Esophagus squamous epithelium (tissue), 5 donors: ENCODE measurements around the gene TUT4. TPM values are rescaled to one million over a fixed set of nuclear protein-coding genes. Genes with fewer than 3 reads are reported as not detected.

Experiments
- DNase-seq: peaks from one replicate; lab custom pipeline; 2025; lab: John Stamatoyannopoulos, UW
- H3K27ac ChIP-seq, 4 donors: fragments of 200-600 bp; sonication (generic); one replicate each; pipeline ENCODE4 v1.5.1; 2016 to 2019; ENCODE audit warnings: mild to moderate bottlenecking in 1 of 4
- H3K27me3 ChIP-seq, 4 donors: fragments of 200-600 bp; sonication (generic); 1 replicate in 3 of 4; 2 replicates in 1 of 4; pipeline versions ENCODE4 v1.5.1 to v1.6.0; 2017 to 2021; ENCODE audit warnings: antibody characterized with exemption in 1 of 4
- H3K36me3 ChIP-seq, 3 donors: fragments of 200-600 bp; sonication (generic); one replicate each; pipeline ENCODE4 v1.5.1; 2016 to 2019
- H3K4me1 ChIP-seq, 3 donors: fragments of 200-600 bp; sonication (generic); one replicate each; pipeline ENCODE4 v1.5.1; 2017 to 2019
- H3K4me3 ChIP-seq, 4 donors: fragments of 200-600 bp; sonication (generic); 1 replicate in 3 of 4; 2 replicates in 1 of 4; pipeline ENCODE4 v1.5.1; 2016 to 2019; ENCODE audit warnings: mild to moderate bottlenecking in 2 of 4, moderate library complexity in 1 of 4
- H3K9me3 ChIP-seq, 3 donors: fragments of 200-600 bp; sonication (generic); one replicate each; pipeline ENCODE4 v1.5.1; 2016 to 2019
- CTCF ChIP-seq, 6 experiments: fragments of 450-650 bp in 4 of 6; fragments of 200-600 bp in 2 of 6; sonication (generic) in 2 of 6; IDR thresholded peaks; one replicate each; pipeline ENCODE4 v1.5.1; 2016 to 2019; ENCODE audit warnings: antibody characterized with exemption in 6 of 6, mild to moderate bottlenecking in 4 of 6, moderate library complexity in 4 of 6
- POLR2A ChIP-seq, 4 donors: fragments of 450-650 bp; IDR thresholded peaks; one replicate each; pipeline ENCODE4 v1.6.1; 2017; ENCODE audit warnings: antibody characterized with exemption in 4 of 4, mild to moderate bottlenecking in 4 of 4, moderate library complexity in 3 of 4
- WGBS, 2 donors: methylation state at CpG; one replicate each; pipeline ENCODE4 v1.1.5; 2018; 5-methylcytosine and 5-hydroxymethylcytosine counted together
- intact Hi-C: fragments of 100-400 bp; cut with DNase I; formaldehyde crosslinking; loops from one replicate; pipeline ENCODE4 v1.15.0; 2022
- total RNA-seq, 4 donors: library from RNA; depleted of rRNA; stranded (reverse); fragments of >200 nt; gene quantifications; one replicate each; pipeline ENCODE4 v1.1.0, GENCODE V29; 2016
- donor health status: DM: yes; HTN: yes; CAD: no.

TUT4 gene
- total RNA-seq, 4 donors from 2014 or later, result 18.9 to 56.1 (median 26.8) TPM

GRCh38 chr1:52546852-52547251 is 6.0 kb downstream of the TUT4 start:
- Histone ChIP-seq H3K36me3 (peaks cover 0 to 8% (median 0%) of the 10 kb centered on the region in 3 donors), H3K4me3 (no peak overlapping the region), H3K27ac (no peak overlapping the region), H3K4me1 (peaks cover 5 to 27% (median 12%) of the 10 kb centered on the region in 3 donors), H3K27me3 (no peaks in the 10 kb centered on the region), H3K9me3 (peaks cover 0 to 27% (median 14%) of the 10 kb centered on the region in 3 donors)
- no peak for DNase-seq
- TF ChIP-seq CTCF (IDR thresholded peaks at IDR 0.05) (no peak), POLR2A (IDR thresholded peaks at IDR 0.05) (no peak)
- 88 to 91% methylated on average over 5 of the region's 5 CpGs for WGBS, 2 donors
- intact Hi-C loops, result no loop called here

- DNase-seq, result no peak
- intact Hi-C loops, result no loop called here
- WGBS, 2 donors, result 88 to 94% methylated on average over 8 of the region's 8 CpGs
- Histone ChIP-seq H3K4me1 (peaks cover 0 to 9% (median 0%) of the 10 kb centered on the region in 3 donors), H3K9me3 (peaks cover 0 to 37% (median 15%) of the 10 kb centered on the region in 3 donors), H3K4me3 (no peak overlapping the region), H3K27me3 (no peaks in the 10 kb centered on the region), H3K36me3 (peaks cover 0 to 8% (median 0%) of the 10 kb centered on the region in 3 donors), H3K27ac (no peak overlapping the region)
- TF ChIP-seq CTCF (IDR thresholded peaks at IDR 0.05), result no peak
- no peak for TF ChIP-seq POLR2A (IDR thresholded peaks at IDR 0.05)
Observed at GRCh38 chr1:52544665-52545525, 8.0 kb downstream of the TUT4 start.

DNA sequence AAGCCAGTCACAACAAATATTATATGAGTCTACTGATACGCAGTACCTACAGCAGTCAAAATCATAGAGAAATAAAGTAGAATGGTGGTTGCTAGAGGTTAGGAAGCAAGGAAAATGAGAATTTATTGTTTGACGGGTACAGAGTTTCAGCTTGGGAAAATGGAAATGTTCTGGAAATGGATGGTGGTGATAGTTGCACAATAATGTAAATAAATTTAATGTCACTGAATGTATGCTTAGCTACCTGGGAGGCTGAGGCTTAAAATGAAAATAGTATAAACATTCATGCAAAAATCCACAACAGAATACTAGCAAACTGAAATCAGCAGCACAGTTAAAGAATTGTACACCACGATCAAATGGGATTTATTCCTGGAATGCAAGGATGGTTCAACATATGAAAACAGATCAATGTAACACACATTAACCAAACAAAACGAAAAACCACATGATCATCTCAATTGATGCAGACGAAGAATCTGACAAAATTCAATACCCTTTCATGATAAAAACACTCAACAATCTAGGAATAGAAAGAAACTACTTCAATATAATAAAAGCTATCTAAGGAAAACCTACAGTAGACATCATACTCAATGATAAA is 10.7 kb downstream of the TUT4 start:
- Histone ChIP-seq H3K4me3 (no peak overlapping the region), H3K36me3 (peaks cover 0 to 15% (median 0%) of the 10 kb centered on the region in 3 donors), H3K27me3 (no peaks in the 10 kb centered on the region), H3K27ac (no peak overlapping the region), H3K4me1 (no peaks in the 10 kb centered on the region), H3K9me3 (peaks cover 0 to 37% (median 15%) of the 10 kb centered on the region in 3 donors)
- intact Hi-C loops, result no loop called here
- DNase-seq, result no peak
- TF ChIP-seq CTCF (IDR thresholded peaks at IDR 0.05) (no peak), POLR2A (IDR thresholded peaks at IDR 0.05) (no peak)
- WGBS, 2 donors, result 96 to 98% methylated on average over 5 of the region's 5 CpGs

- Histone ChIP-seq H3K27ac (no peak overlapping the region), H3K27me3 (no peaks in the 10 kb centered on the region), H3K4me3 (no peak overlapping the region), H3K4me1 (no peaks in the 10 kb centered on the region), H3K9me3 (peaks cover 0 to 9% (median 0%) of the 10 kb centered on the region in 3 donors), H3K36me3 (peaks cover 0 to 7% (median 0%) of the 10 kb centered on the region in 3 donors)
- TF ChIP-seq CTCF (IDR thresholded peaks at IDR 0.05), result no peak
- TF ChIP-seq POLR2A (IDR thresholded peaks at IDR 0.05), result no peak
- WGBS, 2 donors, result 95 to 100% methylated on average over 2 of the region's 2 CpGs
- intact Hi-C loops, result no loop called here
- no peak for DNase-seq
Observed at GRCh38 chr1:52534928-52535764, 17.7 kb downstream of the TUT4 start.
